Retinal pigment epithelial cell (primary cell): Measurements from ENCODE around the gene HCRTR2.
A peak's percentile ranks its signal among the peaks of the same experiment; 100 is the strongest.

ENCODE experiments used
- DNase-seq: peaks from one replicate; pipeline ENCODE4 v3.0.0-alpha.2; 2010; ENCODE audit warnings: low read depth
- H3K4me3 ChIP-seq: 2 replicates; pipeline ENCODE4 v1.5.1; 2011; ENCODE audit warnings: mild to moderate bottlenecking, low read length, control low read depth, moderate library complexity
- CTCF ChIP-seq: conservative IDR thresholded peaks from 2 replicates; pipeline ENCODE4 v1.5.1; 2011; ENCODE audit warnings: low read depth, low read length, control low read depth, inconsistent platforms

HCRTR2 gene

GRCh38 chr6:55174211-55175026 is at the start of gene HCRTR2:
Gene HCRTR2, plus strand, starts transcription at chr6:55174515. Its CDS starts 73 bp downstream, at chr6:55174588.
- H3K4me3 ChIP-seq = peak within 1 kb of the TSS; percentile 50
- DNase-seq = no peak
- TF ChIP-seq CTCF = no peak

GRCh38 chr6:55130806-55131324 is 43.5 kb upstream of the HCRTR2 start:
- H3K4me3 ChIP-seq = no peak overlapping the region
- TF ChIP-seq CTCF = no peak
- peak; percentile 60 for DNase-seq

- TF ChIP-seq CTCF = no peak
- no peak overlapping the region for H3K4me3 ChIP-seq
- peak; percentile 51 for DNase-seq
Observed at GRCh38 chr6:55131616-55132015, 42.7 kb upstream of the HCRTR2 start.

- no peak for DNase-seq
- H3K4me3 ChIP-seq = no peak overlapping the region
- no peak for TF ChIP-seq CTCF
Observed at GRCh38 chr6:55136916-55137315, 37.4 kb upstream of the HCRTR2 start.

- TF ChIP-seq CTCF = no peak
- H3K4me3 ChIP-seq = no peak overlapping the region
Observed at GRCh38 chr6:55137929-55138693, 36.2 kb upstream of the HCRTR2 start.

GRCh38 chr6:55141611-55142010 is 32.7 kb upstream of the HCRTR2 start:
- TF ChIP-seq CTCF = no peak
- H3K4me3 ChIP-seq = no peak overlapping the region
- DNase-seq = no peak

More at GRCh38 chr6:55137929-55138693, 36.2 kb upstream of the HCRTR2 start:
- DNase-seq = no peak

GRCh38 chr6:55142610-55143009 is 31.7 kb upstream of the HCRTR2 start:
- no peak for TF ChIP-seq CTCF
- no peak for DNase-seq
- no peak overlapping the region for H3K4me3 ChIP-seq
